K562 (cell line): ENCODE data around the gene TDRD10. TPM values are rescaled to one million over a fixed set of nuclear protein-coding genes. Genes with fewer than 3 reads are reported as not detected.

ENCODE experiments used
- HDAC3 ChIP-seq: fragments of 450-650 bp; IDR thresholded peaks from 2 replicates; pipeline ENCODE4 v1.6.1; 2018; ENCODE audit warnings: borderline replicate concordance, mild to moderate bottlenecking, moderate library complexity; ENCODE audit not compliant: partially characterized antibody
- HNRNPLL ChIP-seq: fragments of 200-400 bp; formaldehyde crosslinking; IDR thresholded peaks from 2 replicates; pipeline ENCODE4 v1.6.1; 2017; ENCODE audit warnings: low read length, low read depth, mild to moderate bottlenecking; ENCODE audit not compliant: poor library complexity, severe bottlenecking
- ILK ChIP-seq: fragments of 450-650 bp; IDR thresholded peaks from 2 replicates; pipeline ENCODE4 v1.6.1; 2016; ENCODE audit warnings: missing genetic modification characterization, low read depth, mild to moderate bottlenecking, missing compliant biosample characterization, moderate library complexity, borderline replicate concordance
- POU5F1 ChIP-seq: fragments of 150-350 bp; IDR thresholded peaks from 2 replicates; pipeline ENCODE4 v1.6.1; 2014; ENCODE audit warnings: borderline replicate concordance, low read length, low read depth, mild to moderate bottlenecking; ENCODE audit not compliant: partially characterized antibody
- TOE1 ChIP-seq, 2 experiments: fragments of 450-650 bp in 1 of 2; sonication (generic) in 1 of 2; formaldehyde crosslinking in 1 of 2; IDR thresholded peaks; 2 replicates each; pipeline versions ENCODE4 v1.7.1 to v1.8.0; 2016 to 2022; ENCODE audit warnings: borderline replicate concordance in 2 of 2, mild to moderate bottlenecking in 2 of 2, antibody characterized with exemption in 1 of 2, inconsistent platforms in 1 of 2, low read depth in 1 of 2, missing genetic modification reagents in 1 of 2, moderate library complexity in 1 of 2
- ZNF121 ChIP-seq: sonication (generic); formaldehyde crosslinking; conservative IDR thresholded peaks from 2 replicates; pipeline ENCODE4 v1.8.0; 2022; ENCODE audit warnings: missing genetic modification reagents
- ZNF561 ChIP-seq: fragments of 450-650 bp; formaldehyde crosslinking; conservative IDR thresholded peaks from 2 replicates; pipeline ENCODE4 v1.4.0; 2020; ENCODE audit warnings: mild to moderate bottlenecking, moderate library complexity
- ZNF76 ChIP-seq: fragments of 250-450 bp; sonication (Bioruptor Pico); IDR thresholded peaks from 2 replicates; pipeline ENCODE4 v1.4.0; 2020; ENCODE audit warnings: mild to moderate bottlenecking, moderate library complexity, borderline replicate concordance
- polyA plus RNA-seq, 8 experiments: library from polyadenylated mRNA; depleted of rRNA in 4 of 8; stranded (reverse) in 5 of 8; unstranded in 3 of 8; fragments of >200 nt; fragmentation: Nextera tagmentation in 2 of 8; fragmentation: Illumina TruSeq in 1 of 8; extraction: Ambion mirVana in 2 of 8; extraction: Trizol in 1 of 8; gene quantifications; 2 replicates each; pipeline versions ENCODE4 v1.2.1 to v1.2.3, GENCODE V29; 2011 to 2014; ENCODE audit warnings: inconsistent platforms in 1 of 8, missing spikeins in 1 of 8
- total RNA-seq, 7 experiments: library from RNA; depleted of rRNA in 6 of 7; stranded (reverse); fragments of >200 nt in 6 of 7; fragmentation: Illumina TruSeq in 2 of 7; extraction: Trizol in 2 of 7; gene quantifications; 2 replicates each; pipeline versions ENCODE4 v1.2.1 to v1.2.3, GENCODE V29; 2011 to 2021; ENCODE audit warnings: low replicate concordance in 1 of 7
- TF ChIP-seq, protein P1 (sequence below), 3 experiments: fragments of 200-800 bp in 1 of 3; fragments of 250-450 bp in 1 of 3; fragments of 450-650 bp in 1 of 3; sonication (Bioruptor Pico) in 1 of 3; sonication (Bioruptor generic) in 1 of 3; formaldehyde crosslinking in 1 of 3; IDR thresholded peaks; 2 replicates each; pipeline versions ENCODE4 v1.6.1 to v1.8.0; 2016 to 2022; ENCODE audit warnings: mild to moderate bottlenecking in 2 of 3, missing genetic modification characterization in 2 of 3, missing compliant biosample characterization in 1 of 3, moderate library complexity in 1 of 3
- TF ChIP-seq, protein P2 (sequence below): IDR thresholded peaks from 2 replicates; pipeline ENCODE4 v1.6.1; 2011; ENCODE audit warnings: borderline replicate concordance, low read depth, mild to moderate bottlenecking, moderate library complexity, low read length; ENCODE audit not compliant: insufficient read depth, poor library complexity, severe bottlenecking
- TF ChIP-seq, protein P3 (sequence below): sonication (generic); formaldehyde crosslinking; IDR thresholded peaks from 2 replicates; pipeline ENCODE4 v1.8.0; 2022; ENCODE audit warnings: mild to moderate bottlenecking, missing genetic modification reagents, borderline replicate concordance
- TF ChIP-seq, protein P4 (sequence below): IDR thresholded peaks from 2 replicates; pipeline ENCODE4 v1.6.1; 2011; ENCODE audit not compliant: insufficient read length; ENCODE audit errors: extremely low read depth
- TF ChIP-seq, protein P5 (sequence below): fragments of 250-450 bp; sonication (Bioruptor Pico); IDR thresholded peaks from 2 replicates; pipeline ENCODE4 v1.5.0; 2020; ENCODE audit warnings: mild to moderate bottlenecking

Gene TDRD10
- total and polyA plus RNA-seq, 9 of the 15 experiments (the other 6 are each of a cell fraction or from before 2014, with no cell fraction given) = not detected

DNA sequence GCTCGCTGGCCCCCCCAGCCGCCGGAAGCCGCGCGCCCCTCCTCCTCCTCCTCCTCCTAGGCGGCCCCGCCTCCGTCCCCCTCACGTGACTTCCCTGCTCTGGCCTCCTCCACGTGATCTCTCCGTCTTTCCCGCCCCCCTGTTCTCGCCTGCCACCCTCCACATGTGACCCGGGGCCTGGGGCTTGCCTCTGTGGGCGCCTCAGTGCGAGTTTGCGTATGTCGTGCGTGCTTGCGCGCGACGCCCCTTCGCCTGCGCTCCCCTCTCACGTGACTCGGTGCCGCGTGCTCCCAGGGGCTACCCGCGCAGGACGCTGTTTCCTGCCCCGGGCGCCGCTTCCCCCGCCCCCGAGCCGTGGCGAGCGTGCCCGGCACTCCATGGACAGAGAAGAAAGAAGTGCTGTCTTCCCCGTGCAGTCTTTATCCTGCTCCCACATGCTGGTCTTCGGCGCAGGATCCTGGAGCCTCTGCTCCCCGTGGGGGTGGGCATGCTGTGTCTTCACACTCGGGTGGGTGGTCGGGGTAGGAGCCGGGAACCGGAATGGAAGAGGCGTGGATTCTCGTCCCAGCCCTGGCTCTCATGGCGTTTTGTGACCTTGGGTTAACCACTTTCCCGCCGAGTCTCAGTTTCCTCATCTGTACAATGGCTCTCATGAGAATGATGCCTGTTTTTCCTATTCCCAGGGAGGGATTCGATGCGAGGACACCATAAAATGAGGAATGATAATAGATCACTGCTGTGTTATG, 56.9 kb downstream of the TDRD10 start (continued):
- peak; percentile 66 for TF ChIP-seq HNRNPLL
- TF ChIP-seq, protein P1, sequence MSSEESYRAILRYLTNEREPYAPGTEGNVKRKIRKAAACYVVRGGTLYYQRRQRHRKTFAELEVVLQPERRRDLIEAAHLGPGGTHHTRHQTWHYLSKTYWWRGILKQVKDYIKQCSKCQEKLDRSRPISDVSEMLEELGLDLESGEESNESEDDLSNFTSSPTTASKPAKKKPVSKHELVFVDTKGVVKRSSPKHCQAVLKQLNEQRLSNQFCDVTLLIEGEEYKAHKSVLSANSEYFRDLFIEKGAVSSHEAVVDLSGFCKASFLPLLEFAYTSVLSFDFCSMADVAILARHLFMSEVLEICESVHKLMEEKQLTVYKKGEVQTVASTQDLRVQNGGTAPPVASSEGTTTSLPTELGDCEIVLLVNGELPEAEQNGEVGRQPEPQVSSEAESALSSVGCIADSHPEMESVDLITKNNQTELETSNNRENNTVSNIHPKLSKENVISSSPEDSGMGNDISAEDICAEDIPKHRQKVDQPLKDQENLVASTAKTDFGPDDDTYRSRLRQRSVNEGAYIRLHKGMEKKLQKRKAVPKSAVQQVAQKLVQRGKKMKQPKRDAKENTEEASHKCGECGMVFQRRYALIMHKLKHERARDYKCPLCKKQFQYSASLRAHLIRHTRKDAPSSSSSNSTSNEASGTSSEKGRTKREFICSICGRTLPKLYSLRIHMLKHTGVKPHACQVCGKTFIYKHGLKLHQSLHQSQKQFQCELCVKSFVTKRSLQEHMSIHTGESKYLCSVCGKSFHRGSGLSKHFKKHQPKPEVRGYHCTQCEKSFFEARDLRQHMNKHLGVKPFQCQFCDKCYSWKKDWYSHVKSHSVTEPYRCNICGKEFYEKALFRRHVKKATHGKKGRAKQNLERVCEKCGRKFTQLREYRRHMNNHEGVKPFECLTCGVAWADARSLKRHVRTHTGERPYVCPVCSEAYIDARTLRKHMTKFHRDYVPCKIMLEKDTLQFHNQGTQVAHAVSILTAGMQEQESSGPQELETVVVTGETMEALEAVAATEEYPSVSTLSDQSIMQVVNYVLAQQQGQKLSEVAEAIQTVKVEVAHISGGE (CRISPR knock-in tag; IDR thresholded peaks at IDR 0.05) = peak in 1 of 3 experiments; percentile 85; a peak in 2 of 6 replicates
- TF ChIP-seq, protein P2, sequence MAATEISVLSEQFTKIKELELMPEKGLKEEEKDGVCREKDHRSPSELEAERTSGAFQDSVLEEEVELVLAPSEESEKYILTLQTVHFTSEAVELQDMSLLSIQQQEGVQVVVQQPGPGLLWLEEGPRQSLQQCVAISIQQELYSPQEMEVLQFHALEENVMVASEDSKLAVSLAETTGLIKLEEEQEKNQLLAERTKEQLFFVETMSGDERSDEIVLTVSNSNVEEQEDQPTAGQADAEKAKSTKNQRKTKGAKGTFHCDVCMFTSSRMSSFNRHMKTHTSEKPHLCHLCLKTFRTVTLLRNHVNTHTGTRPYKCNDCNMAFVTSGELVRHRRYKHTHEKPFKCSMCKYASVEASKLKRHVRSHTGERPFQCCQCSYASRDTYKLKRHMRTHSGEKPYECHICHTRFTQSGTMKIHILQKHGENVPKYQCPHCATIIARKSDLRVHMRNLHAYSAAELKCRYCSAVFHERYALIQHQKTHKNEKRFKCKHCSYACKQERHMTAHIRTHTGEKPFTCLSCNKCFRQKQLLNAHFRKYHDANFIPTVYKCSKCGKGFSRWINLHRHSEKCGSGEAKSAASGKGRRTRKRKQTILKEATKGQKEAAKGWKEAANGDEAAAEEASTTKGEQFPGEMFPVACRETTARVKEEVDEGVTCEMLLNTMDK = peak; percentile 30
- TF ChIP-seq, protein P3, sequence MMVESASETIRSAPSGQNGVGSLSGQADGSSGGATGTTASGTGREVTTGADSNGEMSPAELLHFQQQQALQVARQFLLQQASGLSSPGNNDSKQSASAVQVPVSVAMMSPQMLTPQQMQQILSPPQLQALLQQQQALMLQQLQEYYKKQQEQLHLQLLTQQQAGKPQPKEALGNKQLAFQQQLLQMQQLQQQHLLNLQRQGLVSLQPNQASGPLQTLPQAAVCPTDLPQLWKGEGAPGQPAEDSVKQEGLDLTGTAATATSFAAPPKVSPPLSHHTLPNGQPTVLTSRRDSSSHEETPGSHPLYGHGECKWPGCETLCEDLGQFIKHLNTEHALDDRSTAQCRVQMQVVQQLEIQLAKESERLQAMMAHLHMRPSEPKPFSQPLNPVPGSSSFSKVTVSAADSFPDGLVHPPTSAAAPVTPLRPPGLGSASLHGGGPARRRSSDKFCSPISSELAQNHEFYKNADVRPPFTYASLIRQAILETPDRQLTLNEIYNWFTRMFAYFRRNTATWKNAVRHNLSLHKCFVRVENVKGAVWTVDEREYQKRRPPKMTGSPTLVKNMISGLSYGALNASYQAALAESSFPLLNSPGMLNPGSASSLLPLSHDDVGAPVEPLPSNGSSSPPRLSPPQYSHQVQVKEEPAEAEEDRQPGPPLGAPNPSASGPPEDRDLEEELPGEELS = peak; percentile 97; the same call in 1 of the 2 replicates
- TF ChIP-seq HDAC3 = no peak
- no peak for TF ChIP-seq POU5F1
- no peak for TF ChIP-seq ILK
- TF ChIP-seq ZNF121 (CRISPR knock-in tag) = no peak
- TF ChIP-seq ZNF76 (CRISPR knock-in tag) = 0 out of 2 replicates have a peak, but pooled peaks have one; percentile 21
- TF ChIP-seq, protein P4, sequence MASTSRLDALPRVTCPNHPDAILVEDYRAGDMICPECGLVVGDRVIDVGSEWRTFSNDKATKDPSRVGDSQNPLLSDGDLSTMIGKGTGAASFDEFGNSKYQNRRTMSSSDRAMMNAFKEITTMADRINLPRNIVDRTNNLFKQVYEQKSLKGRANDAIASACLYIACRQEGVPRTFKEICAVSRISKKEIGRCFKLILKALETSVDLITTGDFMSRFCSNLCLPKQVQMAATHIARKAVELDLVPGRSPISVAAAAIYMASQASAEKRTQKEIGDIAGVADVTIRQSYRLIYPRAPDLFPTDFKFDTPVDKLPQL = no peak
- TF ChIP-seq, protein P5, sequence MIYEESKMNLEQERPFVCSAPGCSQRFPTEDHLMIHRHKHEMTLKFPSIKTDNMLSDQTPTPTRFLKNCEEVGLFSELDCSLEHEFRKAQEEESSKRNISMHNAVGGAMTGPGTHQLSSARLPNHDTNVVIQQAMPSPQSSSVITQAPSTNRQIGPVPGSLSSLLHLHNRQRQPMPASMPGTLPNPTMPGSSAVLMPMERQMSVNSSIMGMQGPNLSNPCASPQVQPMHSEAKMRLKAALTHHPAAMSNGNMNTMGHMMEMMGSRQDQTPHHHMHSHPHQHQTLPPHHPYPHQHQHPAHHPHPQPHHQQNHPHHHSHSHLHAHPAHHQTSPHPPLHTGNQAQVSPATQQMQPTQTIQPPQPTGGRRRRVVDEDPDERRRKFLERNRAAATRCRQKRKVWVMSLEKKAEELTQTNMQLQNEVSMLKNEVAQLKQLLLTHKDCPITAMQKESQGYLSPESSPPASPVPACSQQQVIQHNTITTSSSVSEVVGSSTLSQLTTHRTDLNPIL = peak; percentile 17; the same call in 1 of the 2 replicates
- no peak for TF ChIP-seq ZNF561 (CRISPR knock-in tag)
- TF ChIP-seq TOE1 (IDR thresholded peaks at IDR 0.05; ENCODE audit: borderline replicate concordance) = peak; percentile 99
- TF ChIP-seq TOE1 (CRISPR knock-in tag; IDR thresholded peaks at IDR 0.05; ENCODE audit: borderline replicate concordance, low read depth) = peak; percentile 70; the same call in 1 of the 2 replicates
